Epithelial cell of esophagus (primary cell): ENCODE data around the gene RALGAPA2.

Experiments
- DNase-seq: peaks from one replicate; pipeline ENCODE4 v3.0.0; 2010; ENCODE audit warnings: low read depth
- H3K4me3 ChIP-seq: 2 replicates; pipeline ENCODE4 v1.5.1; 2011; ENCODE audit warnings: mild to moderate bottlenecking, low read length, control low read depth
- CTCF ChIP-seq: IDR thresholded peaks from 2 replicates; pipeline ENCODE4 v1.5.1; 2011; ENCODE audit warnings: low read depth, mild to moderate bottlenecking, low read length, control low read depth, inconsistent platforms; ENCODE audit not compliant: insufficient read depth; ENCODE audit errors: missing control alignments

The RALGAPA2 gene

GRCh38 chr20:20712474-20713243 is at the start of gene RALGAPA2:
RALGAPA2 (minus strand) TSS chr20:20712644; CDS start chr20:20712480, 164 bp downstream.
- DNase-seq: peak; percentile 98
- H3K4me3 ChIP-seq: peak within 1 kb of the TSS; percentile 73
- TF ChIP-seq CTCF: no peak

GRCh38 chr20:20761301-20761700 is 48.9 kb upstream of the RALGAPA2 start:
- no peak for TF ChIP-seq CTCF
- no peak for DNase-seq
- H3K4me3 ChIP-seq: no peak overlapping the region

GRCh38 chr20:20759132-20759531 is 46.7 kb upstream of the RALGAPA2 start:
- DNase-seq: no peak
- TF ChIP-seq CTCF: no peak
- H3K4me3 ChIP-seq: no peak overlapping the region

- TF ChIP-seq CTCF: no peak
These were observed 43.4 kb upstream of the RALGAPA2 start for GRCh38 chr20:20755674-20756319.

GRCh38 chr20:20755231-20755630 is 42.8 kb upstream of the RALGAPA2 start:
- H3K4me3 ChIP-seq: no peak overlapping the region
- no peak for DNase-seq
- no peak for TF ChIP-seq CTCF

More at GRCh38 chr20:20755674-20756319, 43.4 kb upstream of the RALGAPA2 start:
- DNase-seq: no peak
- no peak overlapping the region for H3K4me3 ChIP-seq

- DNase-seq: no peak
- TF ChIP-seq CTCF: no peak
- no peak overlapping the region for H3K4me3 ChIP-seq
These were observed 42.3 kb upstream of the RALGAPA2 start for GRCh38 chr20:20754714-20755113.
